Upper lobe of left lung (tissue), 4 donors: Measurements from ENCODE around the gene WASF2.

ENCODE experiments used
- POLR2A ChIP-seq, 4 donors: fragments of 450-650 bp; IDR thresholded peaks; one replicate each; pipeline ENCODE4 v1.5.1; 2016 to 2017; ENCODE audit warnings: antibody characterized with exemption in 4 of 4, mild to moderate bottlenecking in 2 of 4
- POLR2AphosphoS5 ChIP-seq, 2 donors: sonication (generic); formaldehyde crosslinking; IDR thresholded peaks; one replicate each; pipeline ENCODE4 v1.5.1; 2017; ENCODE audit warnings: antibody characterized with exemption in 2 of 2

GRCh38 chr1:27381969-27382762 lies 107.8 kb downstream of the WASF2 start:
- TF ChIP-seq POLR2A (IDR thresholded peaks at IDR 0.05) (no peak), POLR2AphosphoS5 (IDR thresholded peaks at IDR 0.05) (no peak)
